ENCODE data around the gene CD248. TPM values are rescaled to one million over a fixed set of nuclear protein-coding genes. Genes with fewer than 3 reads are reported as not detected.
A peak's percentile ranks its signal among the peaks of the same experiment; 100 is the strongest.

Gene CD248
- polyA plus RNA-seq, 1 donor from 2014 or later: 0.19 TPM

GRCh38 chr11:66335531-66336233, 18.8 kb upstream of the CD248 start:
- H3K9me3 Mint-ChIP-seq: no peaks in the 10 kb centered on the region
- peaks cover 5% of the 10 kb centered on the region for H3K27me3 Mint-ChIP-seq
- H3K4me3 Mint-ChIP-seq: peak overlapping the region in 3 of 4 donors; percentile 74 to 93 (median 80)
- H3K36me3 Mint-ChIP-seq: no peaks in the 10 kb centered on the region
- no peak overlapping the region for H3K27ac Mint-ChIP-seq
- H3K4me1 Mint-ChIP-seq: peaks cover 6 to 15% (median 11%) of the 10 kb centered on the region in 3 donors

DNA sequence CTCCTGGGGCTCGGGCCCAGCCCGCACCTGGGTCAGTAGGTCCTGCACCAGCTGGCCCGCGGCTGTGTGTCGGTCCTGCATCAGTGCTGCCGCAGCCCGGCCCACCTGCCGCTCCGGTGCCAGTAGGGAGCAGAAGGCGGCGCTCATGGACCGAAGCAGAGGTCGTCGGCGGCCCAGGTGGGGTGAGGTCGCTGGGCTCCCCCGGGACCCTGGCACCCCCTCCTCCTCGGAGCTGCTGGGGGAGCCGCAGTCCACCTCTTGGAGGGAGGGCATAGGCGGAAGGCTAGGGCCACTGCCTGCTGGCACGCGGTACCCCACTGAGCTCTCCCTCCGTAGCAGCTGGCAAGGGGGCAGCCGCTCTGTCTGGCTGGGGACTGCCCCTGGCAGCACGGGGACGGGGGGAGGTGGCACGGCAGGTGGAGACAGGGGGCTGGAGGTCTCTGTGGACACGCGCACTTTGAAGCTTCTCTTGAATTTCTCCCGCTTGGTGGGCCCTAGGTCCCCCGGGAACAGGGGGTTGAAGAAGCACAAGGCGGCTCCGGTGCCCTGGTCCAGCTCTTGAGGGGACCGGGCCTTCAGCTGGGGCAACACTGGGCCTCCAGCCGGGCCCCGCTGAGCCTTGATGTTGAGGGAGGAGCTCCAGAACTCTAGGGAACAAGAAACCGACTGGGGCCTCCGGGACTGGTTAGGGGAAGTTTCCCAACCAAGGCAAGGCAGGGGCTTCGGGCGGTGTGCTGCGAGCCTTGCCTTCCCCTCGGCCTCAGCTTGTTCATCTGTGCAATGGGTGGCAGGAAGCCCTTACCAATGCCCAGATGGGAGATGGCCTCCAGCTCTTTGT, 18.0 kb upstream of the CD248 start:
- Mint-ChIP-seq H3K27ac (peak overlapping the region in 1 of 3 donors; percentile 46), H3K9me3 (no peaks in the 10 kb centered on the region), H3K4me1 (peaks cover 6 to 16% (median 11%) of the 10 kb centered on the region in 3 donors), H3K27me3 (peaks cover 5% of the 10 kb centered on the region), H3K4me3 (peak overlapping the region in 1 of 4 donors; percentile 63), H3K36me3 (no peaks in the 10 kb centered on the region)

DNA sequence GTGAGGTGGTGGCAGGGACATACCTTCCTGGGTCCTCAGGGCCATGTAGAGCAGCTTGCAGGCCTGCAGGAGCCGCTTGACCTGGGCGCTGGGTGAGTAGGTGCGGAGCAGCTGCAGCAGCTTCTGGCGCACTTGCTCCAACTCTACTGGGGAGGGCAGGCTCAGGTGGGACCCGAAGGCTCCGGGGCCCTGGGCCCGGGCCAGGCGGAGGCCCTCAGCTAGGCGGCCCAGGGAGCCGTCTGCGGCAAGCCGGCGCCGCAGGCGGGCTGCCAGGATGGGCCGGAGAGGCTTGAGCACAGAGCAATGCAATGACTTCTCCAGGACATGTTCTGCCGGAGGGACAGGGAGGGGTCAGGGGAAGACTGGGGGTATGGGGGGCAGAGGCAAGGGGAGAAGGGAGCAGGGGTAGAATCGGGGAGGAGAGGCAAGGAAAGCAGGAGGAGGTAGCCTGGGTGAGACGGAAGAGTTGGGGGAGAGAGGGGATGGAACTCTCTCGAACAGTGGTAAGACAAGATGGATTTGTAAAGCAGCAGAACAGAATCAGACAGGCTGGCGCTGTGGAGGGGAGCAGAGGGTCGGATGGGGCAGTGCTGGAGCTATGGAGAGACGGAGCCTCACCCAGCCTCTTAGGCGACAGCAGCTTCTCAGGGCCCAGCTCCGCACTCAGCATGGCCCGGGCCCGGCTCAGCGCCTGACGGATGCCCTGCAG, 17.2 kb upstream of the CD248 start:
- Mint-ChIP-seq H3K27ac (no peak overlapping the region), H3K4me1 (peaks cover 6 to 16% (median 11%) of the 10 kb centered on the region in 3 donors), H3K27me3 (peaks cover 5% of the 10 kb centered on the region), H3K36me3 (no peaks in the 10 kb centered on the region), H3K9me3 (no peaks in the 10 kb centered on the region), H3K4me3 (no peak overlapping the region)

GRCh38 chr11:66333220-66333877, 16.5 kb upstream of the CD248 start:
- Mint-ChIP-seq H3K36me3 (no peaks in the 10 kb centered on the region), H3K27ac (no peak overlapping the region), H3K4me3 (no peak overlapping the region), H3K9me3 (no peaks in the 10 kb centered on the region), H3K4me1 (peaks cover 6 to 19% (median 13%) of the 10 kb centered on the region in 3 donors), H3K27me3 (peaks cover 5% of the 10 kb centered on the region)

GRCh38 chr11:66332371-66333219, 15.8 kb upstream of the CD248 start:
- no peaks in the 10 kb centered on the region for H3K36me3 Mint-ChIP-seq
- no peak overlapping the region for H3K27ac Mint-ChIP-seq
- H3K9me3 Mint-ChIP-seq: no peaks in the 10 kb centered on the region
- peaks cover 6 to 21% (median 16%) of the 10 kb centered on the region in 3 donors for H3K4me1 Mint-ChIP-seq
- H3K27me3 Mint-ChIP-seq: peaks cover 5% of the 10 kb centered on the region
- H3K4me3 Mint-ChIP-seq: peak overlapping the region in 1 of 4 donors; percentile 50

GRCh38 chr11:66331542-66332370, 14.9 kb upstream of the CD248 start:
- no peak overlapping the region for H3K27ac Mint-ChIP-seq
- peaks cover 4 to 21% (median 16%) of the 10 kb centered on the region in 3 donors for H3K4me1 Mint-ChIP-seq
- peaks cover 5% of the 10 kb centered on the region for H3K27me3 Mint-ChIP-seq
- no peak overlapping the region for H3K4me3 Mint-ChIP-seq
- H3K9me3 Mint-ChIP-seq: no peaks in the 10 kb centered on the region
- no peaks in the 10 kb centered on the region for H3K36me3 Mint-ChIP-seq

- H3K27ac Mint-ChIP-seq: no peak overlapping the region
- no peaks in the 10 kb centered on the region for H3K36me3 Mint-ChIP-seq
- H3K4me3 Mint-ChIP-seq: no peak overlapping the region
These were observed 14.1 kb upstream of the CD248 start for GRCh38 chr11:66330931-66331330.

DNA sequence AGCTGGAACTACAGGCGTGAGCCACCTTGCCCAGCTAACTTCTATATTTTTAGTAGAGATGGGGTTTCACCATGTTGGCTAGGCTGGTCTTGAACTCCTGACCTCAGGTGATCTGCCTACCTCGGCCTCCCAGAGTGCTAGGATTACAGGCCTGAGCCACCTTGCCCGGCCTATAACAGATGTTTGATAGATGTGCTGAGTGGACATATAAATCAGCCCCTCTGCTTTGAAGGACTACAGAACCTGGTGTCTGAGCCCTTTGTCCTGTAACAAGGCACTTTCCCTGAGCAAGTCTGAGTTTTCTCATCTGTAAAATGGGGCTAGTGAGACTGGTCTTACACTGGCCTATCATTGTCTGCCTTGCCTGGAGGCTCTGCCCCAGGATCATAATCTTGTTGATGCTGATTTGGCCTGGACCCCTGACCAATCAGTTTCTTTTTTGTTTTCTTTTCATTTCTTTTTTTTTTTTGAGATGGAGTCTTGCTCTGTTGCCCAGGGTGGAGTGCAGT, 12.4 kb upstream of the CD248 start:
- no peak overlapping the region for H3K4me3 Mint-ChIP-seq
- H3K27ac Mint-ChIP-seq: no peak overlapping the region
- H3K27me3 Mint-ChIP-seq: no peaks in the 10 kb centered on the region

More at GRCh38 chr11:66330931-66331330, 14.1 kb upstream of the CD248 start:
- H3K27me3 Mint-ChIP-seq: peaks cover 4% of the 10 kb centered on the region
- H3K9me3 Mint-ChIP-seq: no peaks in the 10 kb centered on the region
- peaks cover 0 to 13% (median 12%) of the 10 kb centered on the region in 3 donors for H3K4me1 Mint-ChIP-seq

DNA sequence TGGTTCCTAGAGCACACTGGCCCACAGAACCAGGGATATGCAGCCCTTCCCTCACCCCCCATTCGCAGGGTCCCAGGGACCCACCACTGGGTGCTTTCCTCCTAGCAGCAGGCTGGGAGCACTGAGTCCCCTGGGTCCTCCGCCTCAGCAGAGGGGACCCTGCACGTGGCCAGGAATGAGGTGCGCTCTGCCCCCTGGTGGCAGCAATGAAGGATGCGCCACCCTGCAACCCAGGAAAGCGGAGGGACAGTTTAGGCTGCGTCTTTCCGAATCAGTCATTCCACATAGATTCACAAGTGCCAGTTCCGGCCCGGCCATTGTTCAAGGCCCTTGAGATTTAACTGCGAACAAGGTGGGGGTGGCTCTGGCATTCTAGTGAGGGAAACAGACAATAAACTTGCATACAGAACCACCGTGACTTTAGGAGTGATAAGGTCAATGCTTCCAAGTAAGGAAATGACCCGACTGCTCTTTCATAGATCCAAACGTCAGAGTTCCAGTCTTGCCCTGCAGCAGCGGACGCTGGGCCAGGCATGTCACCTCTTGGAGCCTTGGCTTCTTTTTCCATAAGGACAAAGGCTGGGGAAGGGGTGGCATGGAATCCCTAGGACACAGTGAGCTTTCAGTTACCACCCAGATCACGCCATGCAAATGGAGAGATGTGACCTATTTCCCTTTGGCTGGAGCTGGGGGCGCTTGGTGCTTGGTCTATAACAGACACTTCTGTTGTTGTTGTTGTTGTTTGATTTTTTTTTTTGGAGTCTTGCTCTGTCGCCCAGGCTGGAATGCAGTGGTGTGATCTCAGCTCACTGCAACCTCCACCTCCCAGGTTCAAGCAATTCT, 11.7 kb upstream of the CD248 start:
- H3K27ac Mint-ChIP-seq: peak overlapping the region in 1 of 3 donors; percentile 16
- peak overlapping the region in 3 of 4 donors; percentile 18 to 86 (median 72) for H3K4me3 Mint-ChIP-seq

More for the DNA sequence above, 12.4 kb upstream of the CD248 start:
- no peaks in the 10 kb centered on the region for H3K36me3 Mint-ChIP-seq
- peaks cover 0 to 9% (median 9%) of the 10 kb centered on the region in 3 donors for H3K4me1 Mint-ChIP-seq
- no peaks in the 10 kb centered on the region for H3K9me3 Mint-ChIP-seq

GRCh38 chr11:66328031-66328301, 11.1 kb upstream of the CD248 start:
- Mint-ChIP-seq H3K27me3 (no peaks in the 10 kb centered on the region), H3K4me3 (peak overlapping the region in 1 of 4 donors; percentile 18), H3K4me1 (peaks cover 0 to 9% (median 9%) of the 10 kb centered on the region in 3 donors), H3K36me3 (no peaks in the 10 kb centered on the region), H3K9me3 (no peaks in the 10 kb centered on the region), H3K27ac (no peak overlapping the region)

More for the DNA sequence above, 11.7 kb upstream of the CD248 start:
- Mint-ChIP-seq H3K9me3 (no peaks in the 10 kb centered on the region), H3K27me3 (no peaks in the 10 kb centered on the region), H3K4me1 (peaks cover 0 to 9% (median 9%) of the 10 kb centered on the region in 3 donors), H3K36me3 (no peaks in the 10 kb centered on the region)

- no peak overlapping the region for H3K27ac Mint-ChIP-seq
- no peaks in the 10 kb centered on the region for H3K36me3 Mint-ChIP-seq
- H3K9me3 Mint-ChIP-seq: no peaks in the 10 kb centered on the region
- no peak overlapping the region for H3K4me3 Mint-ChIP-seq
- H3K27me3 Mint-ChIP-seq: no peaks in the 10 kb centered on the region
- peaks cover 0 to 9% (median 9%) of the 10 kb centered on the region in 3 donors for H3K4me1 Mint-ChIP-seq
These were observed 10.6 kb upstream of the CD248 start for GRCh38 chr11:66327171-66328030.
